MM.1S (cell line): ENCODE measurements around the gene TMEM150B.

Source experiments
- CTCF ChIP-seq: fragments of 300-600 bp; sonication (generic); IDR thresholded peaks from 2 replicates; pipeline ENCODE4 v1.5.1; 2016; ENCODE audit warnings: antibody characterized with exemption, low read length, mixed read lengths
- EZH2phosphoT487 ChIP-seq: fragments of 300-600 bp; sonication (generic); IDR thresholded peaks from 2 replicates; pipeline ENCODE4 v1.6.1; 2018; ENCODE audit warnings: antibody characterized with exemption, low read length

GRCh38 chr19:55339889-55340783 lies 15.0 kb upstream of the TMEM150B start:
- TF ChIP-seq CTCF = no peak
- no peak for TF ChIP-seq EZH2phosphoT487
